H1 (cell line): Measurements from ENCODE around the gene ADARB2. TPM values are rescaled to one million over a fixed set of nuclear protein-coding genes. Genes with fewer than 3 reads are reported as not detected.

Experiments
- CTCF ChIA-PET: fragments of 300-600 bp; sonication (Branson Sonifier 250); formaldehyde crosslinking; loops from one replicate; lab custom pipeline; 2021; ENCODE audit not compliant: partially characterized antibody; lab: Charles Lee
- POLR2A ChIA-PET: fragments of 300-600 bp; sonication (Branson Sonifier 250); formaldehyde crosslinking; loops from one replicate; lab custom pipeline; 2021; ENCODE audit warnings: inconsistent platforms; ENCODE audit not compliant: partially characterized antibody; lab: Charles Lee
- DNase-seq, 2 experiments: peaks; one replicate each; pipeline versions ENCODE4 v3.0.0 to v3.0.0-alpha.2; 2010 to 2022; ENCODE audit warnings: low spot score in 2 of 2, low read depth in 1 of 2, mixed read lengths in 1 of 2
- FAIRE-seq: peaks from 2 replicates; lab custom pipeline; 2011; peaks lifted over from hg19 to GRCh38; lab: Jason Lieb, UNC
- H2AFZ ChIP-seq: 2 replicates; pipeline ENCODE4 v1.8.1; 2012; ENCODE audit warnings: low read length, inconsistent platforms
- H2AK5ac ChIP-seq: 2 replicates; pipeline ENCODE4 v1.6.1; 2013; ENCODE audit warnings: low read depth, low read length
- H2BK120ac ChIP-seq: replicated peaks from 2 replicates; pipeline ENCODE3; 2013; ENCODE audit warnings: low read depth, low read length, inconsistent platforms
- H2BK12ac ChIP-seq: 2 replicates; pipeline ENCODE4 v1.6.1; 2013; ENCODE audit warnings: low read depth, low read length
- H2BK15ac ChIP-seq: 2 replicates; pipeline ENCODE4 v1.6.1; 2013; ENCODE audit warnings: low read length
- H2BK20ac ChIP-seq: 2 replicates; pipeline ENCODE4 v1.6.1; 2013; ENCODE audit warnings: low read length
- H2BK5ac ChIP-seq: 2 replicates; pipeline ENCODE4 v1.6.1; 2013; ENCODE audit warnings: low read depth, low read length
- H3K14ac ChIP-seq: 2 replicates; pipeline ENCODE4 v1.6.1; 2013; ENCODE audit warnings: inconsistent platforms; ENCODE audit not compliant: insufficient read length
- H3K18ac ChIP-seq: 2 replicates; pipeline ENCODE4 v1.6.1; 2013; ENCODE audit warnings: low read length; ENCODE audit errors: extremely low read depth
- H3K23ac ChIP-seq: 2 replicates; pipeline ENCODE4 v1.6.1; 2013; ENCODE audit warnings: inconsistent platforms; ENCODE audit not compliant: insufficient read length
- H3K23me2 ChIP-seq: 2 replicates; pipeline ENCODE4 v1.6.1; 2013; ENCODE audit warnings: low read depth, low read length
- H3K27ac ChIP-seq: 2 replicates; pipeline ENCODE4 v1.6.1; 2011; ENCODE audit warnings: low read depth, low read length, inconsistent platforms
- H3K27me3 ChIP-seq, 4 experiments: replicated peaks in 1 of 4; 1 replicate in 1 of 4; 2 replicates in 3 of 4; pipeline versions ENCODE4 v1.6.1 to v1.8.1; 2011 to 2013; ENCODE audit warnings: low read length in 3 of 4, mild to moderate bottlenecking in 3 of 4, inconsistent platforms in 2 of 4, mixed read lengths in 2 of 4, moderate library complexity in 1 of 4; ENCODE audit not compliant: control insufficient read depth in 3 of 4, insufficient read depth in 3 of 4; ENCODE audit errors: extremely low read depth in 1 of 4
- H3K36me3 ChIP-seq, 4 experiments: 2 replicates each; pipeline versions ENCODE4 v1.6.1 to v1.8.1; 2011 to 2013; ENCODE audit warnings: mild to moderate bottlenecking in 4 of 4, low read length in 3 of 4, moderate library complexity in 2 of 4, control low read depth in 1 of 4, inconsistent platforms in 1 of 4; ENCODE audit not compliant: insufficient read depth in 4 of 4, control insufficient read depth in 2 of 4
- H3K4ac ChIP-seq: replicated peaks from 2 replicates; pipeline ENCODE3; 2013; ENCODE audit warnings: low read length, low read depth, mixed read lengths, inconsistent platforms; ENCODE audit not compliant: insufficient read length
- H3K4me1 ChIP-seq, 4 experiments: replicated peaks in 1 of 4; 1 replicate in 1 of 4; 2 replicates in 3 of 4; pipeline versions ENCODE4 v1.6.1 to v1.8.1; 2011 to 2013; ENCODE audit warnings: low read length in 3 of 4, inconsistent platforms in 2 of 4, mixed read lengths in 1 of 4; ENCODE audit not compliant: insufficient read depth in 4 of 4, control insufficient read depth in 3 of 4
- H3K4me2 ChIP-seq, 2 experiments: 2 replicates each; pipeline versions ENCODE4 v1.6.1 to v1.8.1; 2011 to 2013; ENCODE audit warnings: low read depth in 2 of 2, low read length in 2 of 2, control low read depth in 1 of 2, inconsistent platforms in 1 of 2, mild to moderate bottlenecking in 1 of 2; ENCODE audit not compliant: insufficient read depth in 1 of 2
- H3K4me3 ChIP-seq, 4 experiments: fragments of 200-600, 300-600 bp in 1 of 4; sonication (generic), shearing (Covaris generic), sonication (Bioruptor Twin) in 1 of 4; 2 replicates each; pipeline versions ENCODE4 v1.5.1 to v1.8.1; 2011 to 2016; ENCODE audit warnings: low read length in 4 of 4, low read depth in 3 of 4, control low read depth in 2 of 4, inconsistent platforms in 2 of 4, mild to moderate bottlenecking in 2 of 4, mixed read lengths in 1 of 4, moderate library complexity in 1 of 4; ENCODE audit not compliant: insufficient read depth in 2 of 4; ENCODE audit errors: extremely low read depth in 1 of 4
- H3K56ac ChIP-seq: replicated peaks from 2 replicates; pipeline ENCODE3; 2013; ENCODE audit warnings: low read depth, mild to moderate bottlenecking, mixed read lengths, low read length, inconsistent platforms; ENCODE audit not compliant: insufficient read length
- H3K79me1 ChIP-seq: 2 replicates; pipeline ENCODE4 v1.6.1; 2013; ENCODE audit warnings: low read depth, low read length, control low read depth
- H3K79me2 ChIP-seq, 2 experiments: 2 replicates each; pipeline versions ENCODE4 v1.6.1 to v1.8.1; 2012 to 2013; ENCODE audit warnings: low read length in 2 of 2, mild to moderate bottlenecking in 2 of 2, inconsistent platforms in 1 of 2; ENCODE audit not compliant: insufficient read depth in 2 of 2, control insufficient read depth in 1 of 2
- H3K9ac ChIP-seq, 4 experiments: replicated peaks in 1 of 4; 1 replicate in 1 of 4; 2 replicates in 3 of 4; pipeline versions ENCODE4 v1.6.1 to v1.8.1; 2011 to 2013; ENCODE audit warnings: low read depth in 3 of 4, low read length in 3 of 4, control low read depth in 2 of 4, mild to moderate bottlenecking in 2 of 4, moderate library complexity in 2 of 4, inconsistent platforms in 1 of 4; ENCODE audit errors: extremely low read depth in 1 of 4
- H3K9me3 ChIP-seq, 2 experiments: 2 replicates each; pipeline versions ENCODE4 v1.6.1 to v1.8.1; 2012 to 2013; ENCODE audit warnings: mild to moderate bottlenecking in 2 of 2, moderate library complexity in 2 of 2, control low read depth in 1 of 2, inconsistent platforms in 1 of 2, low read depth in 1 of 2, low read length in 1 of 2, mixed read lengths in 1 of 2; ENCODE audit not compliant: insufficient read depth in 2 of 2
- H4K20me1 ChIP-seq, 2 experiments: replicated peaks in 1 of 2; 2 replicates each; pipeline versions ENCODE3 to v1.8.1; 2011 to 2013; ENCODE audit warnings: inconsistent platforms in 2 of 2, low read length in 2 of 2, mild to moderate bottlenecking in 1 of 2; ENCODE audit not compliant: insufficient read depth in 2 of 2, control insufficient read depth in 1 of 2
- H4K5ac ChIP-seq: 2 replicates; pipeline ENCODE4 v1.6.1; 2013; ENCODE audit warnings: low read length, low read depth, mixed read lengths, inconsistent platforms; ENCODE audit not compliant: insufficient read length
- H4K8ac ChIP-seq: 2 replicates; pipeline ENCODE4 v1.8.0; 2013; ENCODE audit warnings: mild to moderate bottlenecking, moderate library complexity, low read length, inconsistent platforms; ENCODE audit not compliant: insufficient read depth; ENCODE audit errors: extremely low read depth
- H4K91ac ChIP-seq: replicated peaks from 2 replicates; pipeline ENCODE3; 2013; ENCODE audit warnings: low read length, mixed read lengths, inconsistent platforms; ENCODE audit not compliant: insufficient read length
- CBX8 ChIP-seq: fragments of 300-800, 300-1000 bp; sonication (generic); IDR thresholded peaks from 2 replicates; pipeline ENCODE4 v1.7.1; 2016; ENCODE audit warnings: low read depth, low read length, borderline replicate concordance
- WGBS, 2 experiments: shearing (Covaris generic) in 1 of 2; methylation state at CpG; one replicate each; pipeline versions ENCODE4 v1.1.6 to v1.1.7; 2013 to 2015; ENCODE audit warnings: low lambda C conversion rate in 2 of 2, mixed read lengths in 2 of 2, inconsistent platforms in 1 of 2, low coverage in 1 of 2, missing lambda C conversion rate in 1 of 2; ENCODE audit not compliant: insufficient replicate concordance in 2 of 2, insufficient coverage in 1 of 2, insufficient read length in 1 of 2; ENCODE audit errors: extremely low coverage in 1 of 2, missing lambda C conversion rate in 1 of 2; 5-methylcytosine and 5-hydroxymethylcytosine counted together
- polyA plus RNA-seq, 7 experiments: library from polyadenylated mRNA; depleted of rRNA in 3 of 7; stranded (reverse) in 5 of 7; unstranded in 2 of 7; fragments of >200 nt in 5 of 7; fragments of 200-250 nt in 2 of 7; gene quantifications; 1 replicate in 5 of 7; 2 replicates in 1 of 7; 4 replicates in 1 of 7; pipeline versions ENCODE4 v1.2.1 to v1.2.3, GENCODE V29; 2011 to 2013; ENCODE audit warnings: missing spikeins in 2 of 7, mixed read lengths in 2 of 7
- total RNA-seq: library from RNA; stranded (reverse); fragmentation: NEBNext Ultra II Directional; extraction: Animal tissue kit (Norgen Biotek cat#: 25700); gene quantifications from 2 replicates; pipeline ENCODE4 v1.2.1, GENCODE V29; 2021

Gene ADARB2
- total and polyA plus RNA-seq, 2 of the 8 experiments (the other 6 are each of a cell fraction or from before 2014, with no cell fraction given), result 2.2 to 2.8 TPM

DNA sequence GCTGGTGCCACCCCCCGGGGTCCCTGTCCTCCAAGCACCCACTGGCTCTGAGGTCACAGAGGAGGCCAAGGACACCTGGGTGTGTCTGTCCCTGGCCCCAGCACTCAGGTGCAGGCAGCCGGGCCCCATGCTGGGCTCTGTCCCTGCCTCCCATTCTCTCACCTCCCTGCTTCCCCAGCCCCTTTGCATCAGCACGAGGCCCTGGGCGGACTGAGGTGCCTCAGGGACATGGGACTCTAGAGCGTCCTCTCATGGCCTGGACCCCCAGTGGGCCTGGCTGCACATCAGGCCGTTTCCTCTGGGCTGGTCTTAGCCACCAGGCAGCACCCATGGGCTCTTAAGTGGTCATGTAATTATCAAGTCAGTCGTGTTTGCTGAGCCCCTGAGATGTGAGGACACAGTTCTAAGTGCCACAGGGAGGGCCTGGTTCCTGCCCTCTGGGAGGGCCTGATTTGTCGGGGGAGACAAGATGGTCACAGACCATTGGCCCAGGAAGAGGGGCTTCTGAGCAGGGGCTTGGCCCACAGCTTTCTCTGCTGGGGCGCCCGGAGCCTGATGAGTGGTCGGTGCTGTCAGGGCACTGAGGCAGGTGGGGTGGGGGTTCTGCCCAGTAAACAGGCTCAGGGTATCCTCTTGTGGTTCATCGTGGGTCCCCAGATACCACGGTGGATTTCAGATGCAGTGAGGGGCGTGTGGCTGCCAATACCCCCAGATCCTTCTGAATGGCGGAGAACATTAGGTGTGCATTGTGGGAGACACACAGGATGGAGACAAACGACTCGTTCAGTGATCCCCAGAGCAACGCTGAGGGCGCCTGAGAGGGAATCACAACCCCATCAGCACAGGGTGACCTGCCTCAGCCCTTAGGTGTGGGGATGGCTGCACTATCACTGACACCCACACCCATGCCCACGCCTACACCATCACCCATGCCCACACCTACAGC, 528.7 kb downstream of the ADARB2 start:
- no peak overlapping the region for H3K9ac ChIP-seq
- no peaks in the 10 kb centered on the region for H3K36me3 ChIP-seq
- H3K79me1 ChIP-seq, result no peaks in the 10 kb centered on the region
- H3K9me3 ChIP-seq, result no peaks in the 10 kb centered on the region
- H2BK12ac ChIP-seq, result 0 out of 2 replicates have a peak overlapping the region, but pooled peaks have one; percentile 63
- H3K79me2 ChIP-seq, result no peaks in the 10 kb centered on the region
- peaks cover 0 to 3% of the 10 kb centered on the region in 2 experiments for H4K20me1 ChIP-seq
- H3K56ac ChIP-seq, result no peak overlapping the region
- no peak overlapping the region for H3K4ac ChIP-seq
- H4K5ac ChIP-seq, result no peak overlapping the region
- no peak overlapping the region for H3K4me2 ChIP-seq
- peak overlapping the region; percentile 74 for H4K8ac ChIP-seq
- 82% methylated on average over 20 of the region's 20 CpGs; no CpG with 5 or more reads in 1 of the 2 experiments for WGBS, 2 experiments
- no peak overlapping the region; the same call in 1 of the 2 replicates for H2BK5ac ChIP-seq
- peaks cover 3% of the 10 kb centered on the region; the same call in 1 of the 2 replicates for H3K23me2 ChIP-seq
- no peak overlapping the region for H2BK20ac ChIP-seq
- no peaks in the 10 kb centered on the region for H3K4me1 ChIP-seq
- H3K14ac ChIP-seq, result no peak overlapping the region
- no peak overlapping the region for H2BK15ac ChIP-seq
- ChIA-PET POLR2A (no interaction called here), CTCF (interaction anchor here (1.4 kb wide), 1 partner anchor 10 kb away, joined by 4 read pairs; no protein-coding TSS in a partner anchor)
- no peak overlapping the region for H3K4me3 ChIP-seq
- TF ChIP-seq CBX8, result no peak
- TF ChIP-seq, all 59 proteins: peak for 0
- Histone ChIP-seq H3K27me3 (no peaks in the 10 kb centered on the region), H4K91ac (no peak overlapping the region), H2AFZ (no peak overlapping the region), H3K23ac (no peak overlapping the region), H2AK5ac (no peak overlapping the region), H3K18ac (no peak overlapping the region; the same call in 1 of the 2 replicates), H2BK120ac (no peak overlapping the region), H3K27ac (no peak overlapping the region)
- FAIRE-seq (no peak), DNase-seq (peak in 1 of 2 experiments; percentile 11)
